H1 (cell line): ENCODE data around the gene GRAMD2A. TPM values are rescaled to one million over a fixed set of nuclear protein-coding genes. Genes with fewer than 3 reads are reported as not detected.

Experiments
- CTCF ChIA-PET: fragments of 300-600 bp; sonication (Branson Sonifier 250); formaldehyde crosslinking; loops from one replicate; lab custom pipeline; 2021; ENCODE audit not compliant: partially characterized antibody; lab: Charles Lee
- POLR2A ChIA-PET: fragments of 300-600 bp; sonication (Branson Sonifier 250); formaldehyde crosslinking; loops from one replicate; lab custom pipeline; 2021; ENCODE audit warnings: inconsistent platforms; ENCODE audit not compliant: partially characterized antibody; lab: Charles Lee
- DNase-seq, 2 experiments: peaks; one replicate each; pipeline versions ENCODE4 v3.0.0 to v3.0.0-alpha.2; 2010 to 2022; ENCODE audit warnings: low spot score in 2 of 2, low read depth in 1 of 2, mixed read lengths in 1 of 2
- FAIRE-seq: peaks from 2 replicates; lab custom pipeline; 2011; peaks lifted over from hg19 to GRCh38; lab: Jason Lieb, UNC
- H2AFZ ChIP-seq: 2 replicates; pipeline ENCODE4 v1.8.1; 2012; ENCODE audit warnings: low read length, inconsistent platforms
- H2AK5ac ChIP-seq: 2 replicates; pipeline ENCODE4 v1.6.1; 2013; ENCODE audit warnings: low read depth, low read length
- H2BK120ac ChIP-seq: replicated peaks from 2 replicates; pipeline ENCODE3; 2013; ENCODE audit warnings: low read depth, low read length, inconsistent platforms
- H2BK12ac ChIP-seq: 2 replicates; pipeline ENCODE4 v1.6.1; 2013; ENCODE audit warnings: low read depth, low read length
- H2BK15ac ChIP-seq: 2 replicates; pipeline ENCODE4 v1.6.1; 2013; ENCODE audit warnings: low read length
- H2BK20ac ChIP-seq: 2 replicates; pipeline ENCODE4 v1.6.1; 2013; ENCODE audit warnings: low read length
- H2BK5ac ChIP-seq: 2 replicates; pipeline ENCODE4 v1.6.1; 2013; ENCODE audit warnings: low read depth, low read length
- H3K14ac ChIP-seq: 2 replicates; pipeline ENCODE4 v1.6.1; 2013; ENCODE audit warnings: inconsistent platforms; ENCODE audit not compliant: insufficient read length
- H3K18ac ChIP-seq: 2 replicates; pipeline ENCODE4 v1.6.1; 2013; ENCODE audit warnings: low read length; ENCODE audit errors: extremely low read depth
- H3K23ac ChIP-seq: 2 replicates; pipeline ENCODE4 v1.6.1; 2013; ENCODE audit warnings: inconsistent platforms; ENCODE audit not compliant: insufficient read length
- H3K23me2 ChIP-seq: 2 replicates; pipeline ENCODE4 v1.6.1; 2013; ENCODE audit warnings: low read depth, low read length
- H3K27ac ChIP-seq: 2 replicates; pipeline ENCODE4 v1.6.1; 2011; ENCODE audit warnings: low read depth, low read length, inconsistent platforms
- H3K27me3 ChIP-seq, 4 experiments: replicated peaks in 1 of 4; 1 replicate in 1 of 4; 2 replicates in 3 of 4; pipeline versions ENCODE4 v1.6.1 to v1.8.1; 2011 to 2013; ENCODE audit warnings: low read length in 3 of 4, mild to moderate bottlenecking in 3 of 4, inconsistent platforms in 2 of 4, mixed read lengths in 2 of 4, moderate library complexity in 1 of 4; ENCODE audit not compliant: control insufficient read depth in 3 of 4, insufficient read depth in 3 of 4; ENCODE audit errors: extremely low read depth in 1 of 4
- H3K36me3 ChIP-seq, 4 experiments: 2 replicates each; pipeline versions ENCODE4 v1.6.1 to v1.8.1; 2011 to 2013; ENCODE audit warnings: mild to moderate bottlenecking in 4 of 4, low read length in 3 of 4, moderate library complexity in 2 of 4, control low read depth in 1 of 4, inconsistent platforms in 1 of 4; ENCODE audit not compliant: insufficient read depth in 4 of 4, control insufficient read depth in 2 of 4
- H3K4ac ChIP-seq: replicated peaks from 2 replicates; pipeline ENCODE3; 2013; ENCODE audit warnings: low read length, low read depth, mixed read lengths, inconsistent platforms; ENCODE audit not compliant: insufficient read length
- H3K4me1 ChIP-seq, 4 experiments: replicated peaks in 1 of 4; 1 replicate in 1 of 4; 2 replicates in 3 of 4; pipeline versions ENCODE4 v1.6.1 to v1.8.1; 2011 to 2013; ENCODE audit warnings: low read length in 3 of 4, inconsistent platforms in 2 of 4, mixed read lengths in 1 of 4; ENCODE audit not compliant: insufficient read depth in 4 of 4, control insufficient read depth in 3 of 4
- H3K4me2 ChIP-seq, 2 experiments: 2 replicates each; pipeline versions ENCODE4 v1.6.1 to v1.8.1; 2011 to 2013; ENCODE audit warnings: low read depth in 2 of 2, low read length in 2 of 2, control low read depth in 1 of 2, inconsistent platforms in 1 of 2, mild to moderate bottlenecking in 1 of 2; ENCODE audit not compliant: insufficient read depth in 1 of 2
- H3K4me3 ChIP-seq, 4 experiments: fragments of 200-600, 300-600 bp in 1 of 4; sonication (generic), shearing (Covaris generic), sonication (Bioruptor Twin) in 1 of 4; 2 replicates each; pipeline versions ENCODE4 v1.5.1 to v1.8.1; 2011 to 2016; ENCODE audit warnings: low read length in 4 of 4, low read depth in 3 of 4, control low read depth in 2 of 4, inconsistent platforms in 2 of 4, mild to moderate bottlenecking in 2 of 4, mixed read lengths in 1 of 4, moderate library complexity in 1 of 4; ENCODE audit not compliant: insufficient read depth in 2 of 4; ENCODE audit errors: extremely low read depth in 1 of 4
- H3K56ac ChIP-seq: replicated peaks from 2 replicates; pipeline ENCODE3; 2013; ENCODE audit warnings: low read depth, mild to moderate bottlenecking, mixed read lengths, low read length, inconsistent platforms; ENCODE audit not compliant: insufficient read length
- H3K79me1 ChIP-seq: 2 replicates; pipeline ENCODE4 v1.6.1; 2013; ENCODE audit warnings: low read depth, low read length, control low read depth
- H3K79me2 ChIP-seq, 2 experiments: 2 replicates each; pipeline versions ENCODE4 v1.6.1 to v1.8.1; 2012 to 2013; ENCODE audit warnings: low read length in 2 of 2, mild to moderate bottlenecking in 2 of 2, inconsistent platforms in 1 of 2; ENCODE audit not compliant: insufficient read depth in 2 of 2, control insufficient read depth in 1 of 2
- H3K9ac ChIP-seq, 4 experiments: replicated peaks in 1 of 4; 1 replicate in 1 of 4; 2 replicates in 3 of 4; pipeline versions ENCODE4 v1.6.1 to v1.8.1; 2011 to 2013; ENCODE audit warnings: low read depth in 3 of 4, low read length in 3 of 4, control low read depth in 2 of 4, mild to moderate bottlenecking in 2 of 4, moderate library complexity in 2 of 4, inconsistent platforms in 1 of 4; ENCODE audit errors: extremely low read depth in 1 of 4
- H3K9me3 ChIP-seq, 2 experiments: 2 replicates each; pipeline versions ENCODE4 v1.6.1 to v1.8.1; 2012 to 2013; ENCODE audit warnings: mild to moderate bottlenecking in 2 of 2, moderate library complexity in 2 of 2, control low read depth in 1 of 2, inconsistent platforms in 1 of 2, low read depth in 1 of 2, low read length in 1 of 2, mixed read lengths in 1 of 2; ENCODE audit not compliant: insufficient read depth in 2 of 2
- H4K20me1 ChIP-seq, 2 experiments: replicated peaks in 1 of 2; 2 replicates each; pipeline versions ENCODE3 to v1.8.1; 2011 to 2013; ENCODE audit warnings: inconsistent platforms in 2 of 2, low read length in 2 of 2, mild to moderate bottlenecking in 1 of 2; ENCODE audit not compliant: insufficient read depth in 2 of 2, control insufficient read depth in 1 of 2
- H4K5ac ChIP-seq: 2 replicates; pipeline ENCODE4 v1.6.1; 2013; ENCODE audit warnings: low read length, low read depth, mixed read lengths, inconsistent platforms; ENCODE audit not compliant: insufficient read length
- H4K8ac ChIP-seq: 2 replicates; pipeline ENCODE4 v1.8.0; 2013; ENCODE audit warnings: mild to moderate bottlenecking, moderate library complexity, low read length, inconsistent platforms; ENCODE audit not compliant: insufficient read depth; ENCODE audit errors: extremely low read depth
- H4K91ac ChIP-seq: replicated peaks from 2 replicates; pipeline ENCODE3; 2013; ENCODE audit warnings: low read length, mixed read lengths, inconsistent platforms; ENCODE audit not compliant: insufficient read length
- SIX5 ChIP-seq: IDR thresholded peaks from 2 replicates; pipeline ENCODE4 v1.6.1; 2011; ENCODE audit warnings: mild to moderate bottlenecking, low read depth, low read length
- TEAD4 ChIP-seq: IDR thresholded peaks from 2 replicates; pipeline ENCODE4 v1.6.1; 2012; ENCODE audit warnings: low read depth, low read length, inconsistent platforms, mixed read lengths
- WGBS, 2 experiments: shearing (Covaris generic) in 1 of 2; methylation state at CpG; one replicate each; pipeline versions ENCODE4 v1.1.6 to v1.1.7; 2013 to 2015; ENCODE audit warnings: low lambda C conversion rate in 2 of 2, mixed read lengths in 2 of 2, inconsistent platforms in 1 of 2, low coverage in 1 of 2, missing lambda C conversion rate in 1 of 2; ENCODE audit not compliant: insufficient replicate concordance in 2 of 2, insufficient coverage in 1 of 2, insufficient read length in 1 of 2; ENCODE audit errors: extremely low coverage in 1 of 2, missing lambda C conversion rate in 1 of 2; 5-methylcytosine and 5-hydroxymethylcytosine counted together
- polyA plus RNA-seq, 7 experiments: library from polyadenylated mRNA; depleted of rRNA in 3 of 7; stranded (reverse) in 5 of 7; unstranded in 2 of 7; fragments of >200 nt in 5 of 7; fragments of 200-250 nt in 2 of 7; gene quantifications; 1 replicate in 5 of 7; 2 replicates in 1 of 7; 4 replicates in 1 of 7; pipeline versions ENCODE4 v1.2.1 to v1.2.3, GENCODE V29; 2011 to 2013; ENCODE audit warnings: missing spikeins in 2 of 7, mixed read lengths in 2 of 7
- total RNA-seq: library from RNA; stranded (reverse); fragmentation: NEBNext Ultra II Directional; extraction: Animal tissue kit (Norgen Biotek cat#: 25700); gene quantifications from 2 replicates; pipeline ENCODE4 v1.2.1, GENCODE V29; 2021

The GRAMD2A gene
- total and polyA plus RNA-seq, 2 of the 8 experiments (the other 6 are each of a cell fraction or from before 2014, with no cell fraction given): 0.57 to 1.5 TPM

- 86% methylated on average over 2 of the region's 2 CpGs; no CpG with 5 or more reads in 1 of the 2 experiments for WGBS, 2 experiments
- no peak overlapping the region for H3K14ac ChIP-seq
- no peak overlapping the region for H2BK15ac ChIP-seq
- no peak overlapping the region for H3K9ac ChIP-seq
- 0 out of 7 replicates have a peak, but pooled peaks cover 0 to 10% (median 0%) of the 10 kb centered on the region in 4 experiments for H3K27me3 ChIP-seq
- no peaks in the 10 kb centered on the region for H3K79me2 ChIP-seq
- H2AFZ ChIP-seq: no peak overlapping the region
- H2BK12ac ChIP-seq: no peak overlapping the region
- H2AK5ac ChIP-seq: no peak overlapping the region
- no peak overlapping the region for H3K4me3 ChIP-seq
- H3K4me1 ChIP-seq: peaks cover 0 to 3% (median 0%) of the 10 kb centered on the region in 4 experiments; a peak in 1 of 7 replicates
- no peak overlapping the region for H3K4ac ChIP-seq
- H3K4me2 ChIP-seq: no peak overlapping the region
- no peak overlapping the region for H4K5ac ChIP-seq
- H3K23me2 ChIP-seq: peaks cover 1% of the 10 kb centered on the region; the same call in 1 of the 2 replicates
- H3K79me1 ChIP-seq: no peaks in the 10 kb centered on the region
- POLR2A ChIA-PET: interaction anchor here (1.1 kb wide), 1 partner anchor 10 kb away, joined by 3 read pairs; no protein-coding TSS in a partner anchor
- no peak overlapping the region for H4K91ac ChIP-seq
- DNase-seq (no peak), FAIRE-seq (no peak)
- H3K18ac ChIP-seq: no peak overlapping the region
- CTCF ChIA-PET: interaction anchor here (1.3 kb wide), 2 partner anchors 9 to 12 kb away, joined by 3 to 5 read pairs; no protein-coding TSS in a partner anchor
- H3K56ac ChIP-seq: no peak overlapping the region
- no peaks in the 10 kb centered on the region for H3K9me3 ChIP-seq
- no peaks in the 10 kb centered on the region for H4K20me1 ChIP-seq
- H2BK20ac ChIP-seq: no peak overlapping the region
- no peak overlapping the region for H4K8ac ChIP-seq
- H2BK5ac ChIP-seq: no peak overlapping the region
- no peak overlapping the region for H3K27ac ChIP-seq
- no peak overlapping the region for H3K23ac ChIP-seq
- no peak overlapping the region for H2BK120ac ChIP-seq
- H3K36me3 ChIP-seq: no peaks in the 10 kb centered on the region
- no peak for TF ChIP-seq TEAD4
- no peak for TF ChIP-seq SIX5
Measured at GRCh38 chr15:72189250-72189902, 8.2 kb downstream of the GRAMD2A start.
